HepG2 (cell line): ENCODE results near the gene MRPL9. TPM values are rescaled to one million over a fixed set of nuclear protein-coding genes. Genes with fewer than 3 reads are reported as not detected.
A peak's percentile ranks its signal among the peaks of the same experiment; 100 is the strongest.

Source experiments
- AHDC1 ChIP-seq: sonication (generic); formaldehyde crosslinking; IDR thresholded peaks from 2 replicates; pipeline ENCODE4 v1.5.1; 2020; ENCODE audit warnings: mild to moderate bottlenecking, missing genetic modification reagents, borderline replicate concordance
- ARNT ChIP-seq: fragments of 450-650 bp; IDR thresholded peaks from 2 replicates; pipeline ENCODE4 v1.6.1; 2017
- CBFB ChIP-seq: sonication (generic); formaldehyde crosslinking; IDR thresholded peaks from 2 replicates; pipeline ENCODE4 v1.4.0; 2020; ENCODE audit warnings: missing genetic modification reagents
- GATAD1 ChIP-seq: IDR thresholded peaks from 2 replicates; pipeline ENCODE4 v1.6.1; 2016; ENCODE audit warnings: missing genetic modification reagents, missing compliant biosample characterization
- HNRNPH1 ChIP-seq: fragments of 200-400 bp; formaldehyde crosslinking; optimal IDR thresholded peaks from 2 replicates; pipeline ENCODE3; 2017; ENCODE audit warnings: mild to moderate bottlenecking, low read depth, low read length
- JUND ChIP-seq: sonication (generic); formaldehyde crosslinking; IDR thresholded peaks from 2 replicates; pipeline ENCODE4 v1.8.0; 2022; ENCODE audit warnings: mild to moderate bottlenecking, missing genetic modification reagents
- MXD4 ChIP-seq: IDR thresholded peaks from 2 replicates; pipeline ENCODE4 v1.6.1; 2016; ENCODE audit warnings: mild to moderate bottlenecking, missing biosample characterization, missing genetic modification reagents
- NFRKB ChIP-seq: fragments of 450-650 bp; IDR thresholded peaks from 2 replicates; pipeline ENCODE4 v1.6.1; 2017
- NFYB ChIP-seq: sonication (generic); formaldehyde crosslinking; IDR thresholded peaks from 2 replicates; pipeline ENCODE4 v1.4.0; 2020; ENCODE audit warnings: missing genetic modification reagents
- PBX3 ChIP-seq: sonication (generic); formaldehyde crosslinking; IDR thresholded peaks from 2 replicates; pipeline ENCODE4 v1.8.1; 2023; ENCODE audit warnings: missing genetic modification reagents, inconsistent platforms, borderline replicate concordance
- PHB2 ChIP-seq: fragments of 450-650 bp; IDR thresholded peaks from 2 replicates; pipeline ENCODE4 v1.6.1; 2018; ENCODE audit not compliant: partially characterized antibody
- PTBP1 ChIP-seq: fragments of 200-400 bp; formaldehyde crosslinking; IDR thresholded peaks from 2 replicates; pipeline ENCODE4 v1.6.1; 2018; ENCODE audit warnings: low read length, low read depth; ENCODE audit not compliant: poor library complexity, severe bottlenecking
- RAD21 ChIP-seq: fragments of 450-650 bp; formaldehyde crosslinking; IDR thresholded peaks from 2 replicates; pipeline ENCODE4 v1.5.0; 2020; ENCODE audit warnings: mild to moderate bottlenecking
- SP140L ChIP-seq: sonication (generic); formaldehyde crosslinking; IDR thresholded peaks from 2 replicates; pipeline ENCODE4 v1.4.0; 2020; ENCODE audit warnings: missing genetic modification reagents, borderline replicate concordance
- THAP8 ChIP-seq: sonication (generic); formaldehyde crosslinking; IDR thresholded peaks from 2 replicates; pipeline ENCODE4 v1.5.1; 2020; ENCODE audit warnings: missing genetic modification reagents, mild to moderate bottlenecking, borderline replicate concordance
- ZNF121 ChIP-seq: sonication (generic); formaldehyde crosslinking; IDR thresholded peaks from 2 replicates; pipeline ENCODE4 v1.5.0; 2020; ENCODE audit warnings: mild to moderate bottlenecking, missing genetic modification reagents
- ZNF274 ChIP-seq: sonication (generic); formaldehyde crosslinking; IDR thresholded peaks from 2 replicates; pipeline ENCODE4 v1.5.1; 2020; ENCODE audit warnings: mild to moderate bottlenecking, missing genetic modification reagents
- ZNF317 ChIP-seq: sonication (generic); formaldehyde crosslinking; IDR thresholded peaks from 2 replicates; pipeline ENCODE4 v1.5.0; 2020; ENCODE audit warnings: mild to moderate bottlenecking, missing genetic modification reagents
- ZNF335 ChIP-seq: sonication (generic); formaldehyde crosslinking; IDR thresholded peaks from 2 replicates; pipeline ENCODE4 v1.4.0; 2020; ENCODE audit warnings: missing genetic modification reagents
- ZNF468 ChIP-seq: sonication (generic); formaldehyde crosslinking; IDR thresholded peaks from 2 replicates; pipeline ENCODE4 v1.8.0; 2022; ENCODE audit warnings: mild to moderate bottlenecking, moderate library complexity, missing genetic modification reagents
- ZNF839 ChIP-seq: sonication (generic); formaldehyde crosslinking; IDR thresholded peaks from 2 replicates; pipeline ENCODE4 v1.4.0; 2020; ENCODE audit warnings: missing genetic modification reagents, mild to moderate bottlenecking, borderline replicate concordance
- ZSCAN29 ChIP-seq: sonication (generic); formaldehyde crosslinking; conservative IDR thresholded peaks from 2 replicates; pipeline ENCODE4 v1.4.0; 2020; ENCODE audit warnings: mild to moderate bottlenecking, missing genetic modification reagents
- ZZZ3 ChIP-seq: sonication (generic); formaldehyde crosslinking; IDR thresholded peaks from 2 replicates; pipeline ENCODE4 v1.4.0; 2020; ENCODE audit warnings: missing genetic modification reagents, mild to moderate bottlenecking, borderline replicate concordance
- polyA plus RNA-seq, 8 experiments: library from polyadenylated mRNA; depleted of rRNA in 3 of 8; stranded (reverse) in 7 of 8; unstranded in 1 of 8; fragments of >200 nt; fragmentation: Illumina TruSeq in 4 of 8; extraction: Trizol in 4 of 8; gene quantifications; 2 replicates each; pipeline versions ENCODE4 v1.2.1 to v1.2.3, GENCODE V29; 2011 to 2016; ENCODE audit warnings: low read depth in 4 of 8, missing spikeins in 1 of 8, mixed read lengths in 1 of 8; ENCODE audit not compliant: insufficient read depth in 1 of 8
- total RNA-seq, 5 experiments: library from RNA; depleted of rRNA; stranded (reverse); fragments of >200 nt; fragmentation: Illumina TruSeq; extraction: Trizol; gene quantifications; 2 replicates each; pipeline ENCODE4 v1.2.3, GENCODE V29; 2016; ENCODE audit warnings: low read depth in 1 of 5

MRPL9 gene
- total and polyA plus RNA-seq, 2 of the 13 experiments (the other 11 are each of a cell fraction or from before 2014, with no cell fraction given) = 72.1 to 107 TPM

- no peak; the same call in 1 of the 2 replicates for TF ChIP-seq THAP8 (CRISPR knock-in tag)
- TF ChIP-seq ZNF468 = no peak
- no peak; the same call in 1 of the 2 replicates for TF ChIP-seq NFRKB
- no peak for TF ChIP-seq ZNF121 (CRISPR knock-in tag)
- no peak for TF ChIP-seq ZSCAN29
- TF ChIP-seq ZNF839 = no peak
- TF ChIP-seq ZNF274 (CRISPR knock-in tag) = peak; percentile 90
- no peak for TF ChIP-seq PTBP1
- no peak for TF ChIP-seq SP140L
- no peak for TF ChIP-seq ARNT
- TF ChIP-seq NFYB (CRISPR knock-in tag) = no peak
- peak; percentile 65; the same call in 1 of the 2 replicates for TF ChIP-seq CBFB (CRISPR knock-in tag)
- no peak for TF ChIP-seq PHB2
- TF ChIP-seq RAD21 (CRISPR knock-in tag) = no peak
- TF ChIP-seq MXD4 (CRISPR knock-in tag) = no peak
- TF ChIP-seq PBX3 (CRISPR knock-in tag) = no peak
- no peak for TF ChIP-seq AHDC1 (CRISPR knock-in tag)
- no peak for TF ChIP-seq JUND
- TF ChIP-seq GATAD1 (CRISPR knock-in tag) = peak; percentile 99
- no peak for TF ChIP-seq HNRNPH1
- peak; percentile 100 for TF ChIP-seq ZNF335 (CRISPR knock-in tag)
- peak; percentile 72; the same call in 1 of the 2 replicates for TF ChIP-seq ZNF317 (CRISPR knock-in tag)
- no peak; the same call in 1 of the 2 replicates for TF ChIP-seq ZZZ3 (CRISPR knock-in tag)
Measured at GRCh38 chr1:151762941-151763921, at the start of gene MRPL9 (continued).
